Chondrocyte (in vitro differentiated cells): ENCODE measurements around the gene ACAD11. TPM values are rescaled to one million over a fixed set of nuclear protein-coding genes. Genes with fewer than 3 reads are reported as not detected.
"Not testable (repeated sequence)": the region's sequence is repeated elsewhere in the genome, so short reads cannot be mapped to it uniquely, and the experiment has no call there.

Source experiments
- DNase-seq: peaks from one replicate; pipeline ENCODE4 v3.0.0; 2021; ENCODE audit warnings: mixed read lengths, low spot score
- H3K27ac Mint-ChIP-seq: one replicate; pipeline ENCODE4 v1.8.0; 2021; ENCODE audit warnings: mild to moderate bottlenecking, moderate library complexity, mixed read lengths; ENCODE audit not compliant: unreplicated experiment
- H3K27me3 Mint-ChIP-seq: 2 replicates; pipeline ENCODE4 v1.8.0; 2021; ENCODE audit warnings: low read depth, mixed read lengths
- H3K36me3 Mint-ChIP-seq: 2 replicates; pipeline ENCODE4 v1.8.0; 2021; ENCODE audit warnings: low read depth, mixed read lengths
- H3K4me1 Mint-ChIP-seq: 2 replicates; pipeline ENCODE4 v1.8.0; 2021; ENCODE audit warnings: low read depth, mild to moderate bottlenecking, mixed read lengths
- H3K4me3 Mint-ChIP-seq: one replicate; pipeline ENCODE4 v1.8.0; 2021; ENCODE audit warnings: mild to moderate bottlenecking, moderate library complexity, mixed read lengths; ENCODE audit not compliant: unreplicated experiment
- H3K9me3 Mint-ChIP-seq: 2 replicates; pipeline ENCODE4 v1.8.0; 2021; ENCODE audit warnings: low read depth, mixed read lengths
- CTCF ChIP-seq: fragments of 200-600 bp; sonication (generic); IDR thresholded peaks from 2 replicates; pipeline ENCODE4 v1.5.0; 2021; ENCODE audit warnings: antibody characterized with exemption, mild to moderate bottlenecking, moderate library complexity
- total RNA-seq: library from RNA; stranded (reverse); gene quantifications from 3 replicates; pipeline ENCODE4 v1.2.1, GENCODE V29; 2021

Gene ACAD11
- total RNA-seq, 1 donor from 2014 or later, result 16.8 TPM

GRCh38 chr3:132623646-132624045, 36.0 kb downstream of the ACAD11 start:
- Mint-ChIP-seq H3K36me3 (peaks cover 17% of the 10 kb centered on the region), H3K9me3 (peaks cover 9% of the 10 kb centered on the region), H3K4me3 (no peak overlapping the region), H3K27me3 (no peaks in the 10 kb centered on the region), H3K4me1 (peaks cover 13% of the 10 kb centered on the region), H3K27ac (no peak overlapping the region)
- no peak for DNase-seq
- TF ChIP-seq CTCF, result no peak

- Mint-ChIP-seq H3K36me3 (peaks cover 18% of the 10 kb centered on the region), H3K4me3 (no peak overlapping the region), H3K9me3 (peaks cover 9% of the 10 kb centered on the region), H3K27ac (peak overlapping the region; percentile 12), H3K4me1 (peaks cover 13% of the 10 kb centered on the region), H3K27me3 (no peaks in the 10 kb centered on the region)
- DNase-seq, result no peak
- no peak for TF ChIP-seq CTCF
Measured at GRCh38 chr3:132622761-132623160, 36.8 kb downstream of the ACAD11 start.

GRCh38 chr3:132622148-132622547, 37.5 kb downstream of the ACAD11 start:
- Mint-ChIP-seq H3K9me3 (peaks cover 12% of the 10 kb centered on the region), H3K27me3 (no peaks in the 10 kb centered on the region), H3K27ac (no peak overlapping the region), H3K4me3 (no peak overlapping the region), H3K36me3 (peaks cover 22% of the 10 kb centered on the region), H3K4me1 (peaks cover 13% of the 10 kb centered on the region)
- TF ChIP-seq CTCF, result no peak
- DNase-seq, result no peak

GRCh38 chr3:132616780-132617179, 42.8 kb downstream of the ACAD11 start:
- Mint-ChIP-seq H3K27ac (no peak overlapping the region), H3K4me1 (no peaks in the 10 kb centered on the region), H3K9me3 (peaks cover 19% of the 10 kb centered on the region), H3K4me3 (no peak overlapping the region), H3K36me3 (peaks cover 33% of the 10 kb centered on the region), H3K27me3 (no peaks in the 10 kb centered on the region)
- DNase-seq, result no peak
- no peak for TF ChIP-seq CTCF

GRCh38 chr3:132615881-132616280, 43.7 kb downstream of the ACAD11 start:
- H3K36me3 Mint-ChIP-seq, result peaks cover 32% of the 10 kb centered on the region
- peaks cover 13% of the 10 kb centered on the region for H3K9me3 Mint-ChIP-seq
- H3K27ac Mint-ChIP-seq, result no peak overlapping the region
- TF ChIP-seq CTCF, result no peak
- H3K27me3 Mint-ChIP-seq, result no peaks in the 10 kb centered on the region
- H3K4me1 Mint-ChIP-seq, result no peaks in the 10 kb centered on the region
- DNase-seq, result no peak
- no peak overlapping the region for H3K4me3 Mint-ChIP-seq

GRCh38 chr3:132615301-132615700, 44.3 kb downstream of the ACAD11 start:
- not testable (repeated sequence) for H3K27me3 Mint-ChIP-seq, H3K4me3 Mint-ChIP-seq, H3K4me1 Mint-ChIP-seq, H3K27ac Mint-ChIP-seq, DNase-seq
- Mint-ChIP-seq H3K9me3 (peaks cover 10% of the 10 kb centered on the region), H3K36me3 (peaks cover 27% of the 10 kb centered on the region)

GRCh38 chr3:132606620-132607019, 53.0 kb downstream of the ACAD11 start:
- Mint-ChIP-seq H3K4me1 (peaks cover 21% of the 10 kb centered on the region), H3K27ac (peak overlapping the region; percentile 82), H3K9me3 (peaks cover 25% of the 10 kb centered on the region), H3K36me3 (peaks cover 29% of the 10 kb centered on the region)
- peak; percentile 87 for DNase-seq
- H3K27me3 Mint-ChIP-seq, H3K4me3 Mint-ChIP-seq: not testable (repeated sequence)
